Suppressor macrophage treated with lipopolysaccharide for 1 hour (primary cell): ENCODE results near the gene NRGN.

Source experiments
- DNase-seq, 3 donors: peaks; one replicate each; pipeline ENCODE4 v3.0.0-alpha.2; 2020 to 2022

Gene NRGN

DNA sequence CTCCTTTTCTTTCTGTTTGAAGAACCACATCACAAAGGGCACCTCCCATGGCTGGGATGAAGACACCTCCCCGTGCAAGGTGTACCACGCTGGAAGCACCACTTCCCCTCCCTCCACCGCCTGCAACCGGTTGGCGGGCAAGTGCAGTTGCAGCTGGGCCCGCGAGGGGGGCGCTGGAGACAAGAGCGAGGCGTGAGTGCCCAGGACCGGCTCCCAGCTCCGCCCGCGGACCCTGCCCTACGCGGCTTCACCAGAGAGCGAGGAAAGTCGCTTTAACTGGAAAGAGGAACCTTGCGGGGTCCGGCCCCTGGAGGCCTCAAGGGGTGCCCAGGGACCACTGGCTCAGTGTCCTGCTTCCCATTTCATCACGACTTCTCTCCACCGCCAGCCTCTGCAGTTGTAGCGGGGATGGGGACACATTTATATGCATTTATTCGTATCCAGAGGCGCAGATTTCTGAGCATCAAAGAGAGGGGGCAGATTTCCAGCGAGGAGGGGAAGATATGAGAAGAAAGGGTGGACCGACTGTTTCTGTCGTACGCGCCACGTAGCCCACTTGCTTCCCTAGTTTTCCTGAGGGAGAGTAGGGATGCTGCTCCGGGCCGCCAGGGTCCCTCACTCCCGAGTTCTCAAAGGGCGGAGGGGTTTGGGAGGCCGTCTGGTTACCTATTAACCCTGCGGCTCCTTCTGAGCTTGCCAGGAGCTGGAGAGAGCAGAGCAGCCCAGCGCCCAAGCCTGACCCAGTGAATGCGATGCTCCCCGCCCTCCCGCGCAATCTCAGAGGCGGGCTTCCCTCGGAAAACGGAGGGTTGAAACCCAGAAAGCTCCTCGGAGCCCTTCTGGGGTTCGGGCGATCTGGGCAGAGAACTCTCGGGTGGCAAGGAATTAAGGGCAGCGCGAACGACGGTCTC is 18.9 kb downstream of the NRGN start:
- DNase-seq: peak; percentile 82 to 92 (median 84)

- DNase-seq: no peak
These were observed 19.8 kb downstream of the NRGN start for GRCh38 chr11:124759266-124760204.

GRCh38 chr11:124760205-124760652 is 20.5 kb downstream of the NRGN start:
- no peak for DNase-seq

GRCh38 chr11:124760806-124761205 is 21.1 kb downstream of the NRGN start:
- no peak for DNase-seq

- no peak for DNase-seq
These were observed 21.8 kb downstream of the NRGN start for GRCh38 chr11:124761301-124762104.

- DNase-seq: peak; percentile 25 to 68 (median 39)
These were observed 22.4 kb downstream of the NRGN start, which contains the start of gene ESAM for GRCh38 chr11:124762105-124762623. TSS of gene ESAM (minus strand) at chr11:124762290. CDS start at chr11:124762154, 136 bp downstream.

DNA sequence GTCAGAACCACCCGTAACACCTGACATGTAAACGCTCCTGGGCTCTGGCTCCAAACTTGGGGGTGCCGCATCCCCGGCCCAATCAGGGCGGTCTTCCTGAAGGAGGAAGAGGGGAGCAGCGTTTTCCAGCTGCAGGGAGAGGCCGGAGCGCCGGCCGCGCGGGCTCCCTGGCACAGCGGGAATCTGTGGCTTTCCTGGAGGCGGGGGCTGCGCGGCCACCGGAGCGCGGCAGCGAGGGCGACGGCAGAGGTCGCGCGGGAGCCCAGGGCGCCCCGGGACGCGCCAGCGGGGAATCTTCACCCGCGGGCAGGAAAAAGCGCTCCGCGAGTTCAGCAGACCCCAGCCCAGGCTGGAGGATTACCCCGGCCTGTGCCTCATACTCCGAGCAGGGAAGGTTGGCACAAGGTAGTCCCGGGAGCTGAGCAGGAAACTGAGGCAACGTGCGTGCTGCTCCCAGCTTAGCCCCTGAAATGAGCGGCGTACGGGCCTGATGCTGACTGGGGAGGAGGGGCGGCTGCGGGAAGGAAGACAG is 22.9 kb downstream of the NRGN start:
- peak in 1 of 3 donors; percentile 43 for DNase-seq

GRCh38 chr11:124763156-124763947 is 23.6 kb downstream of the NRGN start:
- DNase-seq: peak; percentile 66 to 85 (median 70)

DNA sequence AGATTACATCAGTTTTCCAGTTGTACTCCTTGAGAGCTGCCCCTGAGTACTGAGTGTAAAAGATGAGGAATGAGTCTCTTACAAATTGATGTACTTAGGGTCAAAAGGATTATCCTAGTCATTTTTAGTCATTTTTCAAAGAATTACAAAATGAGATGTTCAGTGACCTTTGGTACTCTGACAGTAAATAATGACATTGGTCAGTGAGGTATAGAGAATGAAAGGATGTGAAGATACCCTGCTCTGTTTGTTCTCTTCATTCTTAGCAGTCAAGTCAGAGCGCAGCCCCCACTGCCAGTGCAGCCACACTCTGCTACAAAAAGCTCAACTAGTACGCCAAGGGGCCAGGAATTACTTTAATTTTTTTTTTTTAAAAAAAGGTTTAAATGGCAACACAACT is 26.4 kb downstream of the NRGN start:
- no peak for DNase-seq

GRCh38 chr11:124768914-124769313 is 29.2 kb downstream of the NRGN start:
- no peak for DNase-seq

DNA sequence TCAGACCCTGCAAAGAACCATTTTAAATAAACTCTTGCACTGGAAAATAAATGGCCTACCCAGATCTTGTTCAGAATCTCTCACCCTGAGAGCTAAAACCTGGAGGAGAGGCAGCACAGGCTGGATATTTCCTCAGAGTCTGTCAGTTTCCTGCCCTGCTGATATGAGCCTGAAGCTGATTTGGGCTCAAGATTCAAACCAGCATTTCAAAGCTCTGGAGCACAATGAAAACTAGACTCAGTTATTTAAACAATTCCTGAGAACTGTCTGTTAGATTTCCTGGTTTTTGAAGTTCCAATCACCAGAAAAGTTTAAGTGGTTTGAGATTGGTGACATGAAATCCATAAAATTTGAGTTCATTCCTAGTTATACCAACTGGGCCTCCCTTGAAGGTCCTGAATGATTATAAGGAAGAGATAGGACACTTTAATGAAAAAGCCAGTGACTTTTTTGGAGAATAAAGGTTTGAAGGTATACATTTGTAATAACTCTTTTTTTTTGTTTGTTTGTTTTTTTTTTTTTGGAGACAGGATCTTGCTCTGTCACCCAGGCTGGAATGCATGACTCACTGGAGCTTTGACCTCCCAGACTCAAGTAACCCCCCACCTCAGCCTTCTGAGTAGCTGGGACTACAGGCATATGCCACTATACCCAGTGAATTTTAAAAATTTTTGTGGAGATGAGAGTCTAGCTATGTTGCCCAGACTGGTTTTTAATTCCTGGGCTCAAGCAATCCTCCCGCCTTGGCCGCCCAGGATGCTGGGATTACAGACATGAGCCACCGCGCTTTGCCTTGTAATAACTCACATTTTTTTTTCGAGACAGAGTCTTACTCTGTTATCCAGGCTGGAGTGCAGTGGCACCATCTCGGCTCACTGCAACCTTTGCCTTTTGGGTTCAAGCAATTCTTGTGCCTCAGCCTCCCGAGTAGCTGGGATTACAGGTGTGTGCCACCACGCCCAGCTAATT is 30.3 kb downstream of the NRGN start:
- no peak for DNase-seq

GRCh38 chr11:124770959-124771358 is 31.2 kb downstream of the NRGN start:
- peak; percentile 47 to 62 (median 50) for DNase-seq

GRCh38 chr11:124776865-124777645 is 37.3 kb downstream of the NRGN start:
- DNase-seq: no peak

DNA sequence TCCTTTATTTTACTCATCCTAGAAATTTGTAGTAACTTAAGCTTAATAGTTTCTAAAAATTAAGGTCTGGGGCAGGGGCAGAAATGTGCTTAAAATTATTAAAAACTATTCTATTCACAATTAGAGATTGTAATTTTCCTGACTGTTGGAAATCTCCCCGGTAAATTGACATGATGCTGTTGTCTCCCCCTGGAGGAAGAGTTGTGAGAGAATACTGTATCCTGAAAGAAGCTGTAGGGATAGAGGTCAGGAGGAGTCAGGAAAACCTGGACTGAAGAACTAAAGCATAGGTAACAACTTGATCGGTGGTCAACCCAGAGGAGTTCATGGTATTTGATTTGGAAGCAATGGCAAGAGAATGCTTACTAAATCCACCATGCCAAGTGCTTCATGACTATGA is 38.5 kb downstream of the NRGN start:
- DNase-seq: no peak

- DNase-seq: no peak
These were observed 39.8 kb downstream of the NRGN start for GRCh38 chr11:124779568-124779967.

- no peak for DNase-seq
These were observed 43.3 kb downstream of the NRGN start for GRCh38 chr11:124783002-124783401.

- no peak for DNase-seq
These were observed 44.3 kb downstream of the NRGN start for GRCh38 chr11:124784051-124784450.

DNA sequence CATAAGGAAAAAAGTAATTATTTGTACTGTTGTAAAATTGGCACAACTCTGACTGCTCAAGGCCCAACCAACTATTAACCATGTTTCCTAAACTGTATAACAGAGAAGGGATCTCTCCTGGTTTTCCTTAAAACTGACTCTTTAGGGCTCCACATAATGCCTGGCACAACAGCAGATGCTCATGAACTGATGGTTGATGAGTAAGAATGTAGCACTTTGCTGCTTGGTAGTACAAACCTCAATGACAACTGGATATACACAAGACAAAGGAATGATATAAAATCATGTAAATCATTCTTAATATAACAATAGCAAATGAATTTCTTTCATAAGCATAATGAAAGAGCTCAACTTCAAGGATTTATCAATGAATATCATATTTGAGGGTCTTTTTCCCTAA is 48.8 kb downstream of the NRGN start:
- DNase-seq: no peak
